PC-3 (cell line): ENCODE data around the gene HES2. TPM values are rescaled to one million over a fixed set of nuclear protein-coding genes. Genes with fewer than 3 reads are reported as not detected.

Experiments
- ATAC-seq: fragments of 200-7000 bp; cut with Tn5 transposase; 2 replicates; pipeline ENCODE4 v1.9.1; 2020; ENCODE audit warnings: mild to moderate bottlenecking, moderate library complexity
- BruUV-seq: library from RNA; stranded (reverse); fragments of 400-500 nt; replicated peaks from 2 replicates; lab custom pipeline; 2021; lab: Mats Ljungman, UMichigan
- CTCF ChIA-PET: fragments of 300-600 bp; sonication (Branson Sonifier 250); formaldehyde crosslinking; loops from one replicate; lab custom pipeline; 2022; ENCODE audit warnings: antibody characterized with exemption; lab: Charles Lee
- POLR2A ChIA-PET: fragments of 300-600 bp; sonication (Branson Sonifier 250); formaldehyde crosslinking; loops from one replicate; lab custom pipeline; 2022; ENCODE audit warnings: antibody characterized with exemption; ENCODE audit not compliant: unreplicated experiment; lab: Charles Lee
- DNase-seq: peaks from one replicate; pipeline ENCODE4 v3.0.0-alpha.2; 2015
- H2AFZ ChIP-seq: fragments of 300-600 bp; sonication (generic); 2 replicates; pipeline ENCODE4 v1.6.0; 2016; ENCODE audit warnings: antibody characterized with exemption, low read length
- H3F3A ChIP-seq: fragments of 300-600 bp; sonication (generic); one replicate; pipeline ENCODE4 v1.6.0; 2017; ENCODE audit warnings: antibody characterized with exemption, low read length, control low read depth, mild to moderate bottlenecking; ENCODE audit not compliant: unreplicated experiment
- H3K27ac ChIP-seq: fragments of 300-600 bp; sonication (generic); 2 replicates; pipeline ENCODE4 v1.5.1; 2016; ENCODE audit warnings: mild to moderate bottlenecking, low read length
- H3K27me3 ChIP-seq: fragments of 300-600 bp; sonication (generic); 2 replicates; pipeline ENCODE4 v1.6.1; 2016; ENCODE audit warnings: low read length, mixed read lengths
- H3K36me3 ChIP-seq: fragments of 300-600 bp; sonication (generic); 2 replicates; pipeline ENCODE4 v1.6.1; 2016; ENCODE audit warnings: low read depth, mixed run types, low read length, mixed read lengths
- H3K4me1 ChIP-seq: fragments of 300-600 bp; sonication (generic); 2 replicates; pipeline ENCODE4 v1.5.1; 2016; ENCODE audit warnings: low read length; ENCODE audit not compliant: insufficient read depth
- H3K4me2 ChIP-seq: fragments of 300-600 bp; sonication (generic); 2 replicates; pipeline ENCODE4 v1.6.0; 2016; ENCODE audit warnings: low read length
- H3K4me3 ChIP-seq: fragments of 300-600 bp; sonication (generic); 2 replicates; pipeline ENCODE4 v1.5.1; 2016; ENCODE audit warnings: mild to moderate bottlenecking, low read length, mixed read lengths
- H3K79me2 ChIP-seq: fragments of 300-600 bp; sonication (generic); 2 replicates; pipeline ENCODE4 v1.6.1; 2017; ENCODE audit warnings: low read length, mixed read lengths
- H3K9ac ChIP-seq: fragments of 300-600 bp; sonication (generic); 2 replicates; pipeline ENCODE4 v1.6.0; 2016; ENCODE audit warnings: mild to moderate bottlenecking, low read length
- H3K9me2 ChIP-seq: fragments of 300-600 bp; sonication (generic); replicated peaks from 2 replicates; pipeline ENCODE4 v1.6.1; 2016; ENCODE audit warnings: mixed run types, low read length, mixed read lengths
- H3K9me3 ChIP-seq: fragments of 300-600 bp; sonication (generic); 2 replicates; pipeline ENCODE4 v1.6.1; 2016; ENCODE audit warnings: low read length, mixed read lengths
- H4K20me1 ChIP-seq: fragments of 300-600 bp; sonication (generic); 2 replicates; pipeline ENCODE4 v1.6.1; 2016; ENCODE audit warnings: low read length, mixed read lengths
- CTCF ChIP-seq: fragments of 300-600 bp; sonication (generic); conservative IDR thresholded peaks from 2 replicates; pipeline ENCODE4 v1.5.1; 2017; ENCODE audit warnings: antibody characterized with exemption, low read depth, mild to moderate bottlenecking, low read length
- EZH2 ChIP-seq: fragments of 300-600 bp; sonication (generic); IDR thresholded peaks from one replicate; pipeline ENCODE4 v1.6.1; 2017; ENCODE audit warnings: antibody characterized with exemption, mild to moderate bottlenecking, low read length; ENCODE audit not compliant: unreplicated experiment
- EZH2phosphoT487 ChIP-seq: fragments of 300-600 bp; sonication (generic); IDR thresholded peaks from 2 replicates; pipeline ENCODE4 v1.6.1; 2018; ENCODE audit warnings: mild to moderate bottlenecking, antibody characterized with exemption, low read length, borderline replicate concordance
- intact Hi-C: fragments of 100-400 bp; cut with micrococcal nuclease; formaldehyde crosslinking; loops from 2 replicates; pipeline ENCODE4 v1.9.0; 2023
- total RNA-seq: library from RNA; depleted of rRNA; stranded (reverse); fragments of >200 nt; gene quantifications from 2 replicates; pipeline ENCODE4 v1.2.3, GENCODE V29; 2014

HES2 gene
- total RNA-seq, 1 experiment from 2014 or later = 42.9 TPM

GRCh38 chr1:6447818-6448748, 28.4 kb upstream of the HES2 start:
- BruUV-seq = no TSS peak
- peak overlapping the region; percentile 60 for H3K4me3 ChIP-seq
- H3K9me3 ChIP-seq = no peaks in the 10 kb centered on the region
- H3K9ac ChIP-seq = no peak overlapping the region
- H4K20me1 ChIP-seq = no peaks in the 10 kb centered on the region
- no peak overlapping the region for H2AFZ ChIP-seq
- peaks cover 9% of the 10 kb centered on the region for H3K4me1 ChIP-seq
- no peaks in the 10 kb centered on the region for H3F3A ChIP-seq
- peak; percentile 38 for TF ChIP-seq EZH2
- no peak; the same call in 1 of the 2 replicates for TF ChIP-seq CTCF
- ATAC-seq (peak; percentile 33), DNase-seq (peak; percentile 49)
- no peaks in the 10 kb centered on the region for H3K79me2 ChIP-seq
- intact Hi-C loops = no loop called here
- ChIA-PET POLR2A (no interaction called here), CTCF (no interaction called here)
- no peaks in the 10 kb centered on the region for H3K36me3 ChIP-seq
- H3K4me2 ChIP-seq = peak overlapping the region; percentile 82
- H3K9me2 ChIP-seq = no peaks in the 10 kb centered on the region
- peaks cover 16% of the 10 kb centered on the region for H3K27me3 ChIP-seq
- H3K27ac ChIP-seq = no peak overlapping the region

- Histone ChIP-seq H3K79me2 (no peaks in the 10 kb centered on the region), H3K4me2 (peak overlapping the region; percentile 82), H3K9ac (no peak overlapping the region), H3K4me1 (peaks cover 9% of the 10 kb centered on the region), H2AFZ (peak overlapping the region; percentile 74), H3K36me3 (no peaks in the 10 kb centered on the region), H3K27me3 (peaks cover 16% of the 10 kb centered on the region), H3F3A (no peaks in the 10 kb centered on the region), H3K27ac (no peak overlapping the region), H3K9me2 (no peaks in the 10 kb centered on the region), H3K9me3 (no peaks in the 10 kb centered on the region), H3K4me3 (peak overlapping the region; percentile 60), H4K20me1 (no peaks in the 10 kb centered on the region)
- intact Hi-C loops = no loop called here
- TF ChIP-seq CTCF = no peak
- no peak for TF ChIP-seq EZH2
- no peak for TF ChIP-seq EZH2phosphoT487
- ChIA-PET CTCF (interaction anchor here (0.5 kb wide), 1 partner anchor 60 kb away, joined by 3 read pairs; no protein-coding TSS in a partner anchor), POLR2A (no interaction called here)
- no TSS peak for BruUV-seq
- DNase-seq = no peak
- ATAC-seq = no peak
These were observed 27.5 kb upstream of the HES2 start for GRCh38 chr1:6447016-6447817.
